GM21786 (cell line): ENCODE measurements around the gene SH3GL2.

Experiments used
- ATAC-seq: cut with Tn5 transposase; IDR thresholded peaks from one replicate; pipeline ENCODE4 v1.9.1; 2021; ENCODE audit not compliant: unreplicated experiment

The SH3GL2 gene

GRCh38 chr9:17653947-17654465 lies 75.1 kb downstream of the SH3GL2 start:
- ATAC-seq = no peak

DNA sequence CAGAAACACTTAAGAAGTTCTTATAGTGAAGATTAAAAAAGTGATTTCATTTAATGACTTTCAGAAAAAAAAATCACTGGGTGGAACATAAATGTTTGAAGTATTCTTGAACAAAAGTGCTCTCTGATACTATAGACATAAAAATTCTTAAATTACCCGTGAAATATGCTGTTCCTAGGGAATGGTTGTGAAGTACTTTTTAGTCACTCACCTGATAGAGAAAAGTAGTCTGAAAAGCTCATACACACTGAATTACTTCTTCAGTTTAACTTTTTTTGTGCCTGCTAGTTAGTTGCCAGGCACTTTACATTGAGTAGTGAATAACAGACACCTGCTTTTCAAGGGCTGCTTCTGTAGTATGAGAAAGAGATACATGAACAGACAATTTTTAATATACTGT lies 78.0 kb downstream of the SH3GL2 start:
- ATAC-seq = no peak

DNA sequence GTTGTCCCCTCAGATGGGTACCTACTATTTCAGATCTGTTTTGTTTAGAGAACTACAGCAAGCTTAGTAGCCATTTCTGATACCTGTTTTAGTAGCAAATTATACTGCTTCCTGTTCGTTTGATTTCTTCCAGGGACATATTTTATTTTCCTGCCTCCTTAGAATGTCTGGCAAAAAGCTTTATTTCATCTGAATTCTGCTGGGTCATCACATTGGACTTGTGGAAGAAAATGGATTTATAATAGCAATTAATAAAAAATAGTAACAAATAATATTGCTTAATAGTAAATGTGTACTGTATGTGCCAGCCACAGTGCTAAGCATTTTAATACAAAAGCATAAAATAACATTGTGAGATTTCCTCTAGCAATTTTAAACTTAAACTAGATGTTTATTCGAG lies 79.4 kb downstream of the SH3GL2 start:
- no peak for ATAC-seq

- no peak for ATAC-seq
Observed at GRCh38 chr9:17660158-17660557, 81.3 kb downstream of the SH3GL2 start.

GRCh38 chr9:17665450-17665849 lies 86.6 kb downstream of the SH3GL2 start:
- no peak for ATAC-seq

- ATAC-seq = peak; percentile 48
Observed at GRCh38 chr9:17669206-17669605, 90.3 kb downstream of the SH3GL2 start.

GRCh38 chr9:17682684-17683083 lies 103.8 kb downstream of the SH3GL2 start:
- ATAC-seq = no peak

DNA sequence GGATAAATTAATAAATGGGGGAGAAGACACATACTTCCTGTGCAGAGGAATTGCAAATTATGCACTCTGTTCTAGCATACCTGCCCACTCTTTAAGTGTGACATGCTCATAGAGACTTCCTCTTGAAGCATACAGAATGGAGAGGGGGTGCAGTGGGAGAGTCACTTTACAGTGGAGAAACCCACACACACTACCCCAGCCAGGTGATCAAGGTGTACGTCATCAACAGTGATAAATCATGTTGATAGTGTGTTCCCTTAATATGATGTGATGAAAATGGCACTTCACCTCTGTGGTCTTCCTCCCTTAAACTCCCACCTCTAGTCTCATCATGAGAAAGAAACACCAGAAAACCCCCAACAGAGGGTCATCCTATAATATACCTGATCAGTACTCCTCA lies 110.0 kb downstream of the SH3GL2 start:
- ATAC-seq = no peak

DNA sequence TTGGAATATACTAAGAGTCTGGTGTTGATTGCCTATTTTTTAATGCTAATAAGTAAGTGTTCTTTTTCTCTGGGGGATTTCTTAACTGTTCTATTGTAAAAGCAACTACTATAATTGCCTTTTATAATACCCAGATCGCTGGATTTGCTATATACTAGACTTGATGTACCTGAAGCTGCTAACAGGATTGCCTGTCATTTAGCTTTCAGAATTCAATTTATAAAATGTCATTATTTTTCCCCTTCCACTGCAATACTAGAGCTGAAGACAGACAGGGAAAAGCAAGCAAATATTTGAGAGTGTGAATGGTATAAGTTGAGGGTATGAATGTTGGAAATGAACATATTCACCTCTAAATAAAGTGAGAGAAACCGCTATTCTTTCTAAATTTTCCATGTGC lies 115.5 kb downstream of the SH3GL2 start:
- no peak for ATAC-seq

DNA sequence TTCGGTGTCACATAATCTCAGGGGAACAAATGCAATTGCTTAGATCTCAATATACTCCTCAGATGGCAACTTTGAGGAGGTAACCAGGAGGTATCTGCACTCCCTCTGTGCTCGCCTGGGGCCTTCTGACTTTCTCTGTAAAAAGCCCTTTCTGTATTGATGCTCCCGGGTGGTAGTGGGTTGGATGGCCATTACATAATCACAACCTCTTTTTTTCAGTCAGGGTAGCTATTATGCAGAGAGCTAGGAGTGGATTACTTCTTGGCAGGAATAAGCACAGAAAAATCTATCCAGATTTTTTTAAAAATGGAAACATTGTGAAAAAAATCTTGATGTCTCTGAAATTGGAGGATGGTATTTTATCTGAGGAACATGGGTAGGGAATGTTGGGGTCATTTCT lies 116.6 kb downstream of the SH3GL2 start:
- ATAC-seq = no peak

DNA sequence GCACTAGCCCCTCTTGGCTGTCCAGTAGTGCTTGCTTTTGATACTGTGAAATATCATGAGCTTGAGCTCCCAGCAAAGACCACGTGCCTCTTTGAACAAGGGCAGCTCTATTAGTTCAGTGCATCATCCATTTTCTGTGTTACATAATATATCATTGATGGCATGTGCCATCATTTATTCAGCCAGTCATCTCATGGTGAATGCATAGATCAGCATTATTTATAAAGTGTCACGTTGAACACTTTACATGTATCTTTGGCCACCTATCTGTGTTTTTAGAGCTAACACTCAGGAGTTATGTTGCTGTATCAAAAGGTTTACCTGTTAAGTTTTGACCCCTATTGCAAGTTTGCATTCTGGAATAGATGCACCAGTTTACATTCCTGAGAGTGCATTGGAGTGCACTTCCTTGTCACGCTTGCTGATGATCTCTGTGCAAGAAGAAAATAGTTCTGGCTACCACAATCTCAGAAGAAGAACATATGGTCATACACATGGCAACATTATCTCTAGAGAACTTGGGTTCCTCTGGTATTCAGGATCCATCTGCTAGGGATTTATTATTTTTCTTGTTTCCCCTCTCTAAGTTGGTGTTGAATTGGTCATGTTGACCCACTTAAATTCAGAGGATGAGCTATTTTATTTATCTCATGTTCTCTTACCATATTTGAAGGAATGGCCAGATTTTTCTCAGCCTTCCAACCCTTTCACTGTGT lies 120.9 kb downstream of the SH3GL2 start:
- ATAC-seq = no peak

DNA sequence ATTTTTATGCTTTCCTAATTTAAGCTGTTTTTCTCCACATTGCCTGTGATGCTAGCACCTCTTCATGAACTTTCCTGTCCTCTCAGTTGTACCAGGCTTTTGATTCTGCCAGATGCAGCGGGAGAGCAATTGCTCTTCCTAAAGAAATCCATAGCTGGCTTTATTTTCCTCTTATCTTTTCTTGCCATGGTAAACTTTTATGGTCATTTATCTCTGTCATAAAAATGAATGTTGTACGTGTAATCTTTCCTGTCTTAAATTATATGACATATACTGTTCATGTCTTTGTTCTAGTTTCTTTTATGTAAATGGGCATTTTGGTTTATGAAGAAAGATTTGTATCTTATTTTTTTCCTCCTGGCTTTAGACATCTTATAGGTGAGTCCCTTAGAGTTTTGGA lies 127.5 kb downstream of the SH3GL2 start:
- ATAC-seq = no peak

GRCh38 chr9:17719053-17719452 lies 140.2 kb downstream of the SH3GL2 start:
- no peak for ATAC-seq

GRCh38 chr9:17721954-17722353 lies 143.1 kb downstream of the SH3GL2 start:
- no peak for ATAC-seq

DNA sequence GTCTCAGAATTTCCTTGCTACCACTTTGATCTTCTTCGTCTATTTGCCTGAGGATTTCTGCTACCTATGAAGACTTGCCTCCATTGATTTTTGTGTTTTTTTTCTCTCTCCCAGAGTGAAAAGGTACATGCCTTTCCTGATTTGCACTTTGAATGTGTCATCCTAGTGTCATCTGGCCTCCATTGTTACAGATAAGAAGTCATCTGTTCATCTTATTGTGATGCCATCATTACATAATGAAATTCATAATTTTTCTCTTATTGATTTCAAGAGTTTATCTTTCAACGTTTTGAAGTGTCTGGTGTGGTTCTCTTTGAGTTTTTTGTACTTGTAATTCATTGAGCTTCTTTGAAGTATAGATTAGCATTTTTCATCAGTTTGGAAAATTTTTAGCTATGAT lies 144.8 kb downstream of the SH3GL2 start:
- ATAC-seq = no peak

GRCh38 chr9:17725399-17726010 lies 146.6 kb downstream of the SH3GL2 start:
- ATAC-seq = no peak

- no peak for ATAC-seq
Observed at GRCh38 chr9:17726298-17726697, 147.4 kb downstream of the SH3GL2 start.

DNA sequence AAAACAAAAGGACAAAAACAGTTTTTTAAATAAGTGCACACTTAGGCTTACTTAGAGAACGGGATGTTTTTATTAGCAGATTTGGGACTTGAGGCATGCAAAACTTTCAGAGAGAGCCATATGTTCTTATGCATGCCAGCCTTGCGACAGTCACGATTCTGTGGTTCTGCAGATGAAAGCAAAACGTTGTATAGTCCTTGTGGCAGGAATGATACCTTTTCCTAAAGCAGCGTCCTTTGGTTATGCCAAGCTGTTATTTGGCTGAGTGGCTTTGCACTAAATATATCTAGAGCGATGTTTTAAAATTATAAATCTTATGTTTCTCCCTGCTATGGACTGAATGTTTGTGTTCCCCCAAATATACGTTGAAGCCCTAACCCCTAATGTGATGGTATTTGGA lies 152.0 kb downstream of the SH3GL2 start:
- no peak for ATAC-seq

DNA sequence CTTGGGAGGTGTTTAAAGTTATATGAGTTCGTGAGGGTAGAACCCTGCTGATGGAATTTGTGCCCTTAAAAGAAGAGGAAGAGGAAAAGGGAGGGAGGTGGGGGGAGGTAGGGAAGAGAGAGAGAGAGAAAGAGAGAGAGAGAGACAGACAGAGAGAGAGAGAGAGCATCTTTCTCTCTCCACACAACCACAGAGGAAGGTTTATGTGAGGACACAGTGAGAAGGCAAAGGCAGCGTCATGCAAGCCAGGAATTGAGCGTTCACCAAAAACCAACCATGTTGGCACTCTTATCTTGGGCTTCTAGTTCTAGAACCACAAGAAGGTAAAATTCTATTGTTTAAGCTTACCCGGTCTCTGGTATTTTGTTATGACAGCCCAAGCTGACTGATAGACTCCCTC lies 152.4 kb downstream of the SH3GL2 start:
- no peak for ATAC-seq

DNA sequence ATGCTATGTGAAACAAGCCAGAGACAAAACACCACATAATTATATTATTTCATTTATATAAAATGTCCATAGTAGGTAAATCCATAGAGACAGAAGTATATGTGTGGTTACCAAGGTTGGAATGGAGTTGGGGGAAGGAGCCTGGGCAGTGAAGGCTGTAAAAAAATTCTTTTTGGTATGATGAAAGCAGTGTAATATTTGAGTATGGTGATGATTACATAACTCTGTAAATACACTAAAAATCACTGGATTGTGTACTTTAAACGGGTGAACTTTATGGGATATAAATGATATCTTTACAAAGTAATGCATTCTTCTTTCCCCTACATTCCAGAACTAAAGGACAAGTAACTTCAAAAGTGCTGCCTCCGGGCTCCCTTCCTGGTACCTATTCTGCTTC lies 155.8 kb downstream of the SH3GL2 start:
- ATAC-seq = no peak

- no peak for ATAC-seq
Observed at GRCh38 chr9:17735859-17736258, 157.0 kb downstream of the SH3GL2 start.

DNA sequence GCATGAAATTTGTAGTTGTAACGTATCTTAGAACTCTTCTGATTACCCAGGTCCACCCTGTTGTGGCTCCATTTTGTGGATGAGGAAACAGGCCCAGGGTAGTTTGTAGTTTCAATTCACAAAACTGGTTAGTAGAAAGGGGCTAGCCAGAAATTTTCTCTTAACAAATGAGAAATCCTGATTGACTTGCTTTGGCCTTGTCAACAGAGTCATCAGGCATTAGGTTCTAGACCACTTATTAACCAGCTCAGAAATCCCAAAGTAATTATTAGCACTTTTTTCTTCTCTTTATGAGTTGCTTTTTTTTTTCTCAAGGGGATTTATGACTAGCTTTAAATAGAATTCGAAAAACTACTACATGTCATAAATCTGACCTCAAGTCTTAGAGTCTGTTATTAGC lies 160.2 kb downstream of the SH3GL2 start:
- ATAC-seq = no peak

DNA sequence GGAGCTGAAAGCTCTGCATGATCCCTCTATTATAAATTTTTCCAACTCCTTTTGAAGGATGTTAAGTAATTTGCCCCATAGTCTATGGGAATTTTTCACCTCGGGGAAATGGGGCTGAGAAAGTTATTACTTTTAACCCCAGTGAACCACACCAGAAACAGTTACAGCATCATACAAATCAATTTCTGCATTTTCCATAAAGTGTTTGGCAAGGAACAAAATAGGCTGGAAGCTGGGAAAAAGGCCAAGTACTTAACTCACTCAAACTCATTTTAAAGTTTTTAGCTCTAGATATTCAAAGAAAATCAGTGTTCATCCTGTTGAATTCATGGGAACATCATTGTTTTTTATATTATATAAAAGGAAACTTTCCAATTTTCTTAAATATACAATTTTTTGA lies 160.9 kb downstream of the SH3GL2 start:
- ATAC-seq = no peak
